ENCODE data around the gene DPH2.

The DPH2 gene

GRCh38 chr1:43980255-43981134 is 10.7 kb downstream of the DPH2 start:
- Histone ChIP-seq H3K27me3 (ENCODE audit: insufficient read depth, insufficient read length) (no peaks in the 10 kb centered on the region), H3K36me3 (ENCODE audit: insufficient read depth, insufficient read length, low read length) (peaks cover 78% of the 10 kb centered on the region), H3K9ac (ENCODE audit: insufficient read length, low read depth) (peak overlapping the region; percentile 81), H3K4me3 (ENCODE audit: insufficient read length, low read depth) (peak overlapping the region; percentile 53), H3K4me1 (ENCODE audit: insufficient read depth, insufficient read length) (peaks cover 30% of the 10 kb centered on the region), H3K9me3 (ENCODE audit: insufficient read depth, low read length) (no peaks in the 10 kb centered on the region)
- no peak for TF ChIP-seq SUZ12 (IDR thresholded peaks at IDR 0.05; ENCODE audit: extremely low read depth, insufficient read depth, insufficient read length)
- TF ChIP-seq YY1 (IDR thresholded peaks at IDR 0.05; ENCODE audit: insufficient read depth, insufficient read length), result no peak
- no peak for TF ChIP-seq ZNF274 (IDR thresholded peaks at IDR 0.05; ENCODE audit: low read depth, low read length)
- no peak for DNase-seq (ENCODE audit: low read depth, low spot score)

DNA sequence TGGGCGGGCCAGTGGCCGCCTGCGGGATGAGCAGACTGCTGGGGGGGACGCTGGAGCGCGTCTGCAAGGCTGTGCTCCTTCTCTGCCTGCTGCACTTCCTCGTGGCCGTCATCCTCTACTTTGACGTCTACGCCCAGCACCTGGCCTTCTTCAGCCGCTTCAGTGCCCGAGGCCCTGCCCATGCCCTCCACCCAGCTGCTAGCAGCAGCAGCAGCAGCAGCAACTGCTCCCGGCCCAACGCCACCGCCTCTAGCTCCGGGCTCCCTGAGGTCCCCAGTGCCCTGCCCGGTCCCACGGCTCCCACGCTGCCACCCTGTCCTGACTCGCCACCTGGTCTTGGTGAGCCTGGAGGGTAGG is 11.3 kb downstream of the DPH2 start:
- Histone ChIP-seq H3K36me3 (ENCODE audit: insufficient read depth, insufficient read length, low read length) (peaks cover 80% of the 10 kb centered on the region), H3K4me3 (ENCODE audit: insufficient read length, low read depth) (no peak overlapping the region), H3K4me1 (ENCODE audit: insufficient read depth, insufficient read length) (peaks cover 27% of the 10 kb centered on the region), H3K27me3 (ENCODE audit: insufficient read depth, insufficient read length) (no peaks in the 10 kb centered on the region), H3K9me3 (ENCODE audit: insufficient read depth, low read length) (no peaks in the 10 kb centered on the region), H3K9ac (ENCODE audit: insufficient read length, low read depth) (peak overlapping the region; percentile 12)
- TF ChIP-seq SUZ12 (IDR thresholded peaks at IDR 0.05; ENCODE audit: extremely low read depth, insufficient read depth, insufficient read length), result no peak
- no peak for TF ChIP-seq ZNF274 (IDR thresholded peaks at IDR 0.05; ENCODE audit: low read depth, low read length)
- TF ChIP-seq YY1 (IDR thresholded peaks at IDR 0.05; ENCODE audit: insufficient read depth, insufficient read length), result no peak
- no peak for DNase-seq (ENCODE audit: low read depth, low spot score)

GRCh38 chr1:43981636-43982035 is 11.8 kb downstream of the DPH2 start:
- no peaks in the 10 kb centered on the region for H3K9me3 ChIP-seq (ENCODE audit: insufficient read depth, low read length)
- no peak for DNase-seq (ENCODE audit: low read depth, low spot score)
- TF ChIP-seq YY1 (IDR thresholded peaks at IDR 0.05; ENCODE audit: insufficient read depth, insufficient read length) (no peak), ZNF274 (IDR thresholded peaks at IDR 0.05; ENCODE audit: low read depth, low read length) (no peak), SUZ12 (IDR thresholded peaks at IDR 0.05; ENCODE audit: extremely low read depth, insufficient read depth, insufficient read length) (no peak)
- no peak overlapping the region for H3K9ac ChIP-seq (ENCODE audit: insufficient read length, low read depth)
- H3K4me3 ChIP-seq (ENCODE audit: insufficient read length, low read depth), result no peak overlapping the region
- H3K4me1 ChIP-seq (ENCODE audit: insufficient read depth, insufficient read length), result peaks cover 27% of the 10 kb centered on the region
- peaks cover 80% of the 10 kb centered on the region for H3K36me3 ChIP-seq (ENCODE audit: insufficient read depth, insufficient read length, low read length)
- no peaks in the 10 kb centered on the region for H3K27me3 ChIP-seq (ENCODE audit: insufficient read depth, insufficient read length)

DNA sequence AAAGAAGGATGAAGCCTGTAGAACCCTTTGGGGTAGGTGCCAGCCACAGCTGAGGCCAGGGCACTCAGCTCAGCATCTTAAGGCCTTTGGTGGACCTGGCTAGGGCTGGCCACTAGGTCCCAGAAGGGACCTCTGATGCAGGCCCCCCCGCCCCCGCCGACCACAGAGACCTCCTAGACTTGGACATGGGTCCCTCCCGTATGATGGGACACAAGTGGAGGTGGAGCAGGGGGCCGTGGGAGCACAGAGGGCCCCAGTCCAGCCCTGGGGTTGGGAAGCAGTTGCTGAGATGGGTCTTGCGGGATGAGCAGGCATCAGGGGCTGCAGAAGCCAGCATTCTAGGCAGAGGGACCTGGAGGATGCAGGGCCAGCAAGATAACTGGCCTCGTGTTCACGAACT is 12.4 kb downstream of the DPH2 start:
- Histone ChIP-seq H3K9me3 (ENCODE audit: insufficient read depth, low read length) (no peaks in the 10 kb centered on the region), H3K36me3 (ENCODE audit: insufficient read depth, insufficient read length, low read length) (peaks cover 80% of the 10 kb centered on the region), H3K4me1 (ENCODE audit: insufficient read depth, insufficient read length) (peaks cover 23% of the 10 kb centered on the region), H3K27me3 (ENCODE audit: insufficient read depth, insufficient read length) (no peaks in the 10 kb centered on the region), H3K9ac (ENCODE audit: insufficient read length, low read depth) (no peak overlapping the region), H3K4me3 (ENCODE audit: insufficient read length, low read depth) (no peak overlapping the region)
- TF ChIP-seq ZNF274 (IDR thresholded peaks at IDR 0.05; ENCODE audit: low read depth, low read length) (no peak), YY1 (IDR thresholded peaks at IDR 0.05; ENCODE audit: insufficient read depth, insufficient read length) (no peak), SUZ12 (IDR thresholded peaks at IDR 0.05; ENCODE audit: extremely low read depth, insufficient read depth, insufficient read length) (no peak)
- no peak for DNase-seq (ENCODE audit: low read depth, low spot score)

- DNase-seq (ENCODE audit: low read depth, low spot score), result no peak
- TF ChIP-seq ZNF274 (IDR thresholded peaks at IDR 0.05; ENCODE audit: low read depth, low read length), result no peak
- no peak for TF ChIP-seq YY1 (IDR thresholded peaks at IDR 0.05; ENCODE audit: insufficient read depth, insufficient read length)
- TF ChIP-seq SUZ12 (IDR thresholded peaks at IDR 0.05; ENCODE audit: extremely low read depth, insufficient read depth, insufficient read length), result no peak
- H3K4me1 ChIP-seq (ENCODE audit: insufficient read depth, insufficient read length), result peaks cover 23% of the 10 kb centered on the region
- no peaks in the 10 kb centered on the region for H3K9me3 ChIP-seq (ENCODE audit: insufficient read depth, low read length)
- H3K36me3 ChIP-seq (ENCODE audit: insufficient read depth, insufficient read length, low read length), result peaks cover 80% of the 10 kb centered on the region
- no peaks in the 10 kb centered on the region for H3K27me3 ChIP-seq (ENCODE audit: insufficient read depth, insufficient read length)
- H3K9ac ChIP-seq (ENCODE audit: insufficient read length, low read depth), result no peak overlapping the region
- H3K4me3 ChIP-seq (ENCODE audit: insufficient read length, low read depth), result no peak overlapping the region
These were observed 13.0 kb downstream of the DPH2 start for GRCh38 chr1:43982808-43983207.

DNA sequence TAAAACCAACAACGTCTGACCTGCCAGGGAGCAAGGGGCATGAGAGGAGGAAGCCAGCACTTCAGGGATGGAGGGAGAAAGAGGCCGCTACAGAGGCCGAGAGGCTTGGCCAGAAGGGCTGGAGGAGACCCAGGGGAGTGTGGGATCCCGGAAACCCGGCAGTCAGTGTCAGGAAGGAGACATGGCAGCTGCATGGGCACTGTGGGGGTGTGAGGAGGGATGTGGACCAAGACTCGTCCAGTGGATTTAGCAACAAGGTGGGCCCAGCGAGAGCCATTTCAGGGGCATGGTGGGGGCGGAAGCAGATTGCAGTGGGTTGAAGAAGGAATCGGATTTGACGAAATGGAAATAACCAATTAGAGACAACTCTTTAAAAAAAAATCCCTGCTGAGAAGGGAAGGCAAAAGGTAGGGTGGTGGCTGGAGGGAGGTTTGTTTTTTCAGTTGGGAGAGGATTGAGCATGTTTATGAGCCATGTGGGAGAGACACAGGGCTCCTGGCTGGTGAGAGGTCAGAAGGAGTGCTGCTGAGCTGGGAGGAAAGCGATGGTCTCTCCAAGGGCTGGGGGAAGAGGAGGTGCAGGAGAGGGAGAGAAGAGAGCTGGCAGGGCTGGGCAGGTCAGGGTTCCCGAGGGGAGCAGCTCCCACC is 13.6 kb downstream of the DPH2 start:
- Histone ChIP-seq H3K4me1 (ENCODE audit: insufficient read depth, insufficient read length) (peaks cover 17% of the 10 kb centered on the region), H3K36me3 (ENCODE audit: insufficient read depth, insufficient read length, low read length) (peaks cover 77% of the 10 kb centered on the region), H3K9me3 (ENCODE audit: insufficient read depth, low read length) (no peaks in the 10 kb centered on the region), H3K9ac (ENCODE audit: insufficient read length, low read depth) (no peak overlapping the region), H3K27me3 (ENCODE audit: insufficient read depth, insufficient read length) (no peaks in the 10 kb centered on the region), H3K4me3 (ENCODE audit: insufficient read length, low read depth) (no peak overlapping the region)
- no peak for DNase-seq (ENCODE audit: low read depth, low spot score)
- TF ChIP-seq YY1 (IDR thresholded peaks at IDR 0.05; ENCODE audit: insufficient read depth, insufficient read length), result no peak
- no peak for TF ChIP-seq SUZ12 (IDR thresholded peaks at IDR 0.05; ENCODE audit: extremely low read depth, insufficient read depth, insufficient read length)
- no peak for TF ChIP-seq ZNF274 (IDR thresholded peaks at IDR 0.05; ENCODE audit: low read depth, low read length)

- Histone ChIP-seq H3K4me3 (ENCODE audit: insufficient read length, low read depth) (no peak overlapping the region), H3K9me3 (ENCODE audit: insufficient read depth, low read length) (no peaks in the 10 kb centered on the region), H3K36me3 (ENCODE audit: insufficient read depth, insufficient read length, low read length) (peaks cover 76% of the 10 kb centered on the region), H3K27me3 (ENCODE audit: insufficient read depth, insufficient read length) (no peaks in the 10 kb centered on the region), H3K4me1 (ENCODE audit: insufficient read depth, insufficient read length) (peaks cover 15% of the 10 kb centered on the region), H3K9ac (ENCODE audit: insufficient read length, low read depth) (no peak overlapping the region)
- no peak for DNase-seq (ENCODE audit: low read depth, low spot score)
- TF ChIP-seq YY1 (IDR thresholded peaks at IDR 0.05; ENCODE audit: insufficient read depth, insufficient read length), result no peak
- TF ChIP-seq ZNF274 (IDR thresholded peaks at IDR 0.05; ENCODE audit: low read depth, low read length), result no peak
- TF ChIP-seq SUZ12 (IDR thresholded peaks at IDR 0.05; ENCODE audit: extremely low read depth, insufficient read depth, insufficient read length), result no peak
These were observed 15.0 kb downstream of the DPH2 start for GRCh38 chr1:43984855-43985254.

All from NT2/D1 (cell line).